Bronchus fibroblast of lung (primary cell): Measurements from ENCODE around the gene TAF11L3. TPM values are rescaled to one million over a fixed set of nuclear protein-coding genes. Genes with fewer than 3 reads are reported as not detected.

Experiments
- total RNA-seq: library from RNA; depleted of rRNA; stranded (reverse); fragments of >200 nt; gene quantifications from 2 replicates; pipeline ENCODE4 v1.2.3, GENCODE V29; 2015

Gene TAF11L3
- not detected in 2 replicates for total RNA-seq

DNA sequence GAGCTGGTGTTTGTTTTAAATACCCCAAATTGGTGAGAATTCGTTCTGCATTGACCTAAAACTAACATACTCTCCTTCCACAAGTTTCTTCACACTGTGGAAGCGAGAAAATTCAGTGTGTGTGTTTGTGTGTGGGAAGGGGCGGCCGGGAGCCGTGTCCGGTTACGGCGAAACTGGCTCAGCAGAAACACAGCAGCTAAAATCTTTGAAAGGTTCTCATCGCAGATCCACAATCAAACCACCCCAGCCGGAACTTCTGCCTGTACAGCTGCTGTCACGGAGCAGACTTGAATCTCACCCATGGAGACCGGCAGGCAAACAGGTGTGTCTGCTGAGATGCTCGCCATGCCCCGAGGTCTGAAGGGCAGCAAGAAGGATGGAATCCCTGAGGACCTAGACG is at the start of gene TAF11L3:
Gene TAF11L3 (plus strand): TSS at position 301 of the 400 bp plus-strand sequence.

DNA sequence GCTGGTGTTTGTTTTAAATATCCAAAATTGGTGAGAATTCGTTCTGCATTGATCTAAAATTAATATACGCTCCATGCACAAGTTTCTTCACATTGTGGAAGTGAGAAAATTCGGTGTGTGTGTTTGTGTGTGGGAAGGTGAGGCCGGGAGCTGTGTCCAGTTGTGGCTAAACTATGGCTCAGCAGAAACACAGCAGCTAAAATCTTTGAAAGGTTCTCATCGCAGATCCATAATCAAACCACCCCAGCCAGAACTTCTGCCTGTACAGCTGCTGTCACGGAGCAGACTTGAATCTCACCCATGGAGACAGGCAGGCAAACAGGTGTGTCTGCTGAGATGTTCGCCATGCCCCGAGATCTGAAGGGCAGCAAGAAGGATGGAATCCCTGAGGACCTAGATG is 20.2 kb upstream of the TAF11L3 start, which contains the start of gene TAF11L2:
Gene TAF11L2 (plus strand): TSS at position 301 of the 400 bp plus-strand sequence.

DNA sequence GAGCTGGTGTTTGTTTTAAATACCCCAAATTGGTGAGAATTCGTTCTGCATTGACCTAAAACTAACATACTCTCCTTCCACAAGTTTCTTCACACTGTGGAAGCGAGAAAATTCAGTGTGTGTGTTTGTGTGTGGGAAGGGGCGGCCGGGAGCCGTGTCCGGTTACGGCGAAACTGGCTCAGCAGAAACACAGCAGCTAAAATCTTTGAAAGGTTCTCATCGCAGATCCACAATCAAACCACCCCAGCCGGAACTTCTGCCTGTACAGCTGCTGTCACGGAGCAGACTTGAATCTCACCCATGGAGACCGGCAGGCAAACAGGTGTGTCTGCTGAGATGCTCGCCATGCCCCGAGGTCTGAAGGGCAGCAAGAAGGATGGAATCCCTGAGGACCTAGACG is 3.3 kb downstream of the TAF11L3 start, which contains the start of gene TAF11L4:
Gene TAF11L4 (plus strand): TSS at position 301 of the 400 bp plus-strand sequence.

DNA sequence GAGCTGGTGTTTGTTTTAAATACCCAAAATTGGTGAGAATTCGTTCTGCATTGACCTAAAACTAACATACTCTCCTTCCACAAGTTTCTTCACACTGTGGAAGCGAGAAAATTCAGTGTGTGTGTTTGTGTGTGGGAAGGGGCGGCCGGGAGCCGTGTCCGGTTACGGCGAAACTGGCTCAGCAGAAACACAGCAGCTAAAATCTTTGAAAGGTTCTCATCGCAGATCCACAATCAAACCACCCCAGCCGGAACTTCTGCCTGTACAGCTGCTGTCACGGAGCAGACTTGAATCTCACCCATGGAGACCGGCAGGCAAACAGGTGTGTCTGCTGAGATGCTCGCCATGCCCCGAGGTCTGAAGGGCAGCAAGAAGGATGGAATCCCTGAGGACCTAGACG is 6.8 kb downstream of the TAF11L3 start, which contains the start of gene TAF11L5:
Gene TAF11L5 (plus strand): TSS at position 301 of the 400 bp plus-strand sequence.

DNA sequence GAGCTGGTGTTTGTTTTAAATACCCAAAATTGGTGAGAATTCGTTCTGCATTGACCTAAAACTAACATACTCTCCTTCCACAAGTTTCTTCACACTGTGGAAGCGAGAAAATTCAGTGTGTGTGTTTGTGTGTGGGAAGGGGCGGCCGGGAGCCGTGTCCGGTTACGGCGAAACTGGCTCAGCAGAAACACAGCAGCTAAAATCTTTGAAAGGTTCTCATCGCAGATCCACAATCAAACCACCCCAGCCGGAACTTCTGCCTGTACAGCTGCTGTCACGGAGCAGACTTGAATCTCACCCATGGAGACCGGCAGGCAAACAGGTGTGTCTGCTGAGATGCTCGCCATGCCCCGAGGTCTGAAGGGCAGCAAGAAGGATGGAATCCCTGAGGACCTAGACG is 10.2 kb downstream of the TAF11L3 start, which contains the start of gene TAF11L6:
Gene TAF11L6 (plus strand): TSS at position 301 of the 400 bp plus-strand sequence.

Other genes with a start within 250 kb of the TAF11L3 start
- not detected in 2 replicates for gene TAF11L2, start 20.1 kb upstream of the TAF11L3 start, total RNA-seq
- not detected in 2 replicates for gene TAF11L4, start 3.4 kb downstream of the TAF11L3 start, total RNA-seq
- gene TAF11L5, start 6.9 kb downstream of the TAF11L3 start, total RNA-seq: not detected in 2 replicates
- gene TAF11L6, start 10.3 kb downstream of the TAF11L3 start, total RNA-seq: not detected in 2 replicates
- gene TAF11L7, start 67.4 kb downstream of the TAF11L3 start, total RNA-seq: not detected in 2 replicates
- gene TAF11L8, start 72.6 kb downstream of the TAF11L3 start, total RNA-seq: not detected in 2 replicates
- gene TAF11L9, start 76.0 kb downstream of the TAF11L3 start, total RNA-seq: not detected in 2 replicates
- not detected in 2 replicates for gene TAF11L10, start 79.5 kb downstream of the TAF11L3 start, total RNA-seq
- not detected in 2 replicates for gene TAF11L11, start 85.8 kb downstream of the TAF11L3 start, total RNA-seq
- gene TAF11L12, start 92.0 kb downstream of the TAF11L3 start, total RNA-seq: not detected in 2 replicates
- not detected in 2 replicates for gene TAF11L13, start 113.7 kb downstream of the TAF11L3 start, total RNA-seq
- not detected in 2 replicates for gene TAF11L14, start 116.1 kb downstream of the TAF11L3 start, total RNA-seq